ENCODE measurements around the gene NHLRC4. TPM values are rescaled to one million over a fixed set of nuclear protein-coding genes. Genes with fewer than 3 reads are reported as not detected.

NHLRC4 gene
- polyA plus RNA-seq, 2 of the 4 experiments (the other 2 are of a cell fraction): 0.03 to 0.09 TPM

DNA sequence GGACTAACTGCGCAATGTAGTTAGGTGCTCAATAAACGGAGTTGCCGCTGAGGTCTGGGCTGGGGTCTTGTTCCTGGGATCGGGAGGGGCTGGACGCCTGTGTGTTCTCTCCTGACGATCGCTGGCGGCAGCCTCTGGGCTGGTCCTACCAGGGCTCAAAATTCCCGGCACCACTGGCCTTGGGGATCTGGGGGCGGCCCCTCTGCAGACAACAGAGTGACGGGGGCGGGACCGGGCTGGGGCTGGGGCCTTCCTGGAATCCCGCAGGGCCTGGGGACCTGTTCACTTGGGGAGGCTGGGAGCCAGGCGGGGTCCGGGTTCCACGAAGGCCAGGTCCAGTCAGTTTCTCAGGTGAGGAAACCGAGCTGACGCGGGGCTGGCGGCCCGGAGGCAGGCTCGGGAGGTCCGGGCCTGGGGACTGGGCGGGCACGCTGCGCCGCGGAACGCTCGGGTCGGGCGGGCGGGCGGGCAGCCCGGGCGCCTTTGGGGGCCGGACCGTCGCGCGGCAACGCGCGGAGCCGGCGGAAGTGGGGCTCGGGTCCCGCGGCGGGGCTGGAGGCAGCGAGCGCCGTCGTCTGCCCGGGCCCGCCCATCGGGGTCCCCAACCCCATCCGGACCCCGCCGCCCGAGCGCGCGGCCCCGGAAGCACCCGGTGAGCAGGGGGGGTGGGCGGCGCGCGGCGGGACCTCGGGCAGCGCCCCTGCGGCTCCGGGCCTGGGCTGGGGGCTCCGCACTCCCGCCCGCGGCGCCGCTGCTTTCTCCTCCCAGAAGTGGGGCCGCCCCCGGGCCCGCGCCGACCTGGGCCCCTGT lies 2.8 kb downstream of the NHLRC4 start, which contains the start of gene PIGQ (continued):
- no peak for TF ChIP-seq REST (IDR thresholded peaks at IDR 0.05)
- TF ChIP-seq FOSB (CRISPR knock-in tag; IDR thresholded peaks at IDR 0.05): no peak
- TF ChIP-seq RAD21 (conservative IDR thresholded peaks at IDR 0.05 in 1 of 2, IDR thresholded peaks at IDR 0.05 in 1 of 2): no peak
- TF ChIP-seq SREBF2 (IDR thresholded peaks at IDR 0.05): no peak
- TF ChIP-seq BCL3 (IDR thresholded peaks at IDR 0.05): peak; percentile 81; the same call in 1 of the 3 replicates
- no peak for TF ChIP-seq TP53 (CRISPR knock-in tag; IDR thresholded peaks at IDR 0.05)
- TF ChIP-seq NFE2L2 (conservative IDR thresholded peaks at IDR 0.05; ENCODE audit: low read length): no peak
- TF ChIP-seq EHMT2 (IDR thresholded peaks at IDR 0.05; ENCODE audit: low read depth): no peak
- TF ChIP-seq, protein P1, sequence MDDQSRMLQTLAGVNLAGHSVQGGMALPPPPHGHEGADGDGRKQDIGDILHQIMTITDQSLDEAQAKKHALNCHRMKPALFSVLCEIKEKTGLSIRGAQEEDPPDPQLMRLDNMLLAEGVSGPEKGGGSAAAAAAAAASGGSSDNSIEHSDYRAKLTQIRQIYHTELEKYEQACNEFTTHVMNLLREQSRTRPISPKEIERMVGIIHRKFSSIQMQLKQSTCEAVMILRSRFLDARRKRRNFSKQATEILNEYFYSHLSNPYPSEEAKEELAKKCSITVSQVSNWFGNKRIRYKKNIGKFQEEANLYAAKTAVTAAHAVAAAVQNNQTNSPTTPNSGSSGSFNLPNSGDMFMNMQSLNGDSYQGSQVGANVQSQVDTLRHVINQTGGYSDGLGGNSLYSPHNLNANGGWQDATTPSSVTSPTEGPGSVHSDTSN (IDR thresholded peaks at IDR 0.05): no peak
- no peak for TF ChIP-seq ESRRA (IDR thresholded peaks at IDR 0.05; ENCODE audit: borderline replicate concordance, low read length)
- no peak for TF ChIP-seq HEYL (CRISPR knock-in tag; IDR thresholded peaks at IDR 0.05)
- no peak for TF ChIP-seq FOSL2 (IDR thresholded peaks at IDR 0.05)
- TF ChIP-seq FOSL2 (CRISPR knock-in tag; IDR thresholded peaks at IDR 0.05): no peak
- TF ChIP-seq CBX2 (IDR thresholded peaks at IDR 0.05; ENCODE audit: borderline replicate concordance, low read depth): no peak
- TF ChIP-seq MAZ (IDR thresholded peaks at IDR 0.05; ENCODE audit: borderline replicate concordance, low read depth, low read length): 0 out of 2 replicates have a peak, but pooled peaks have one; percentile 26
- no peak for TF ChIP-seq ZNF302 (CRISPR knock-in tag; IDR thresholded peaks at IDR 0.05)
- no peak for TF ChIP-seq ZFP36 (IDR thresholded peaks at IDR 0.05; ENCODE audit: borderline replicate concordance, partially characterized antibody)
- TF ChIP-seq, protein P2, sequence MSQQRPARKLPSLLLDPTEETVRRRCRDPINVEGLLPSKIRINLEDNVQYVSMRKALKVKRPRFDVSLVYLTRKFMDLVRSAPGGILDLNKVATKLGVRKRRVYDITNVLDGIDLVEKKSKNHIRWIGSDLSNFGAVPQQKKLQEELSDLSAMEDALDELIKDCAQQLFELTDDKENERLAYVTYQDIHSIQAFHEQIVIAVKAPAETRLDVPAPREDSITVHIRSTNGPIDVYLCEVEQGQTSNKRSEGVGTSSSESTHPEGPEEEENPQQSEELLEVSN (IDR thresholded peaks at IDR 0.05; ENCODE audit: borderline replicate concordance, low read depth): peak; percentile 32; the same call in 1 of the 2 replicates
- no peak for TF ChIP-seq MYC (IDR thresholded peaks at IDR 0.05; ENCODE audit: borderline replicate concordance, low read length)
- TF ChIP-seq NR3C1 (IDR thresholded peaks at IDR 0.05): no peak
- no peak for TF ChIP-seq RCOR1 (IDR thresholded peaks at IDR 0.05; ENCODE audit: low read depth, low read length)
- TF ChIP-seq ELK1 (IDR thresholded peaks at IDR 0.05; ENCODE audit: low read depth, low read length): no peak
- TF ChIP-seq CHD2 (IDR thresholded peaks at IDR 0.05; ENCODE audit: low read length, partially characterized antibody): no peak
- no peak for TF ChIP-seq CBX8 (IDR thresholded peaks at IDR 0.05)
- peak; percentile 43 to 88; a peak in 3 of 5 replicates for TF ChIP-seq JUN (IDR thresholded peaks at IDR 0.05)
- no peak for TF ChIP-seq NPAS2 (CRISPR knock-in tag; IDR thresholded peaks at IDR 0.05; ENCODE audit: borderline replicate concordance)
- TF ChIP-seq ZC3H11A (IDR thresholded peaks at IDR 0.05): no peak
- no peak for TF ChIP-seq ATOH8 (CRISPR knock-in tag; IDR thresholded peaks at IDR 0.05; ENCODE audit: low read depth)
